ENCODE results near the gene EEF1B2. TPM values are rescaled to one million over a fixed set of nuclear protein-coding genes. Genes with fewer than 3 reads are reported as not detected.

The EEF1B2 gene
- total RNA-seq, 1 experiment from 2014 or later, result 611 TPM

DNA sequence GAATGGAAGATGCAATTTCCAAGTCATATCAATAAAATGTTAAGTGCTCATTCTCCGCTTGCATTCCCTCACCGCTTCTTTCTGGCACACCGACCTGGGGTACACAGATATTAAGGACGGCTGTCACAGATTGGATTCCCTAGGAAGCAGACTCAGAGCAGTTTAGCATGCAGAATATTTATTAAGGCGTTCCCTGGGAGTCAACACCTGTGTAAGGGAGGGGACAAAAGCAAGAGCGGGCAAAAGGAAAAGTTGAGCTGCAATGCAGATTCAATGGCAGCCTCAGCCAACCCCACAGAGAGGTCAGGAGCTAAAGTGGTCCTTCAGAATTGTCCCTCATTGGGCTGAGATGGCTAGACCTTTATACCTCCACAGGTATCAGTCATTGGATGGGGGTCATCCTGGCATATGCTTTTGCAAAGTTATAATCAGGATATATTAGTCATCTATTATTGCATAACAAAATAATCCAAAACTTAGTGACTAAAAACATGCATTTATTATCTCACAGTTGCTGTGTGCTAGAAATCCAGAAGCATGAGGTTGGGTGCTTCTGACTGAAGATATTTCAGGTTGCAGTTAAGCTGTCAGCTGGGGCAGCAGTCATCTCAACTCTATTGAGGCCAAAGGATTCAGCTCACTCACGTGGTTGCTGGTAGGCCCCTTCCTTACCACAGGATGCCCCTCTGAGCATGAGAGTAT, 46.7 kb upstream of the EEF1B2 start:
- ChIA-PET CTCF (interaction anchor here (2.2 kb wide), 1 partner anchor 109 kb away, joined by 6 read pairs; no protein-coding TSS in a partner anchor), POLR2A (no interaction called here)
- peaks cover 26% of the 10 kb centered on the region for H3K36me3 Mint-ChIP-seq
- no peak for DNase-seq (ENCODE audit: low spot score)
- no peak for ATAC-seq
- peaks cover 15% of the 10 kb centered on the region for H3K9me3 Mint-ChIP-seq
- H3K4me1 Mint-ChIP-seq, result no peaks in the 10 kb centered on the region
- H3K27me3 Mint-ChIP-seq (ENCODE audit: low read depth), result no peaks in the 10 kb centered on the region
- TF ChIP-seq, protein P1, sequence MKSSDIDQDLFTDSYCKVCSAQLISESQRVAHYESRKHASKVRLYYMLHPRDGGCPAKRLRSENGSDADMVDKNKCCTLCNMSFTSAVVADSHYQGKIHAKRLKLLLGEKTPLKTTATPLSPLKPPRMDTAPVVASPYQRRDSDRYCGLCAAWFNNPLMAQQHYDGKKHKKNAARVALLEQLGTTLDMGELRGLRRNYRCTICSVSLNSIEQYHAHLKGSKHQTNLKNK (CRISPR knock-in tag; IDR thresholded peaks at IDR 0.05), result no peak
- TF ChIP-seq E2F4 (CRISPR knock-in tag; IDR thresholded peaks at IDR 0.05; ENCODE audit: borderline replicate concordance, low read depth) (no peak), CREM (CRISPR knock-in tag; IDR thresholded peaks at IDR 0.05) (no peak), NFYB (CRISPR knock-in tag; conservative IDR thresholded peaks at IDR 0.05; ENCODE audit: low read depth) (no peak), ZBTB43 (CRISPR knock-in tag; IDR thresholded peaks at IDR 0.05) (no peak), ATF2 (CRISPR knock-in tag; IDR thresholded peaks at IDR 0.05; ENCODE audit: borderline replicate concordance, low read depth) (no peak), CREB1 (CRISPR knock-in tag; IDR thresholded peaks at IDR 0.05) (no peak), ZBTB21 (CRISPR knock-in tag; IDR thresholded peaks at IDR 0.05; ENCODE audit: borderline replicate concordance) (no peak), FOXP1 (CRISPR knock-in tag; IDR thresholded peaks at IDR 0.05; ENCODE audit: borderline replicate concordance) (no peak), HMGA2 (CRISPR knock-in tag; IDR thresholded peaks at IDR 0.05) (no peak), GABPB1 (CRISPR knock-in tag; IDR thresholded peaks at IDR 0.05) (no peak)
- H3K27ac Mint-ChIP-seq, result no peak overlapping the region
- H3K4me3 Mint-ChIP-seq, result no peak overlapping the region

DNA sequence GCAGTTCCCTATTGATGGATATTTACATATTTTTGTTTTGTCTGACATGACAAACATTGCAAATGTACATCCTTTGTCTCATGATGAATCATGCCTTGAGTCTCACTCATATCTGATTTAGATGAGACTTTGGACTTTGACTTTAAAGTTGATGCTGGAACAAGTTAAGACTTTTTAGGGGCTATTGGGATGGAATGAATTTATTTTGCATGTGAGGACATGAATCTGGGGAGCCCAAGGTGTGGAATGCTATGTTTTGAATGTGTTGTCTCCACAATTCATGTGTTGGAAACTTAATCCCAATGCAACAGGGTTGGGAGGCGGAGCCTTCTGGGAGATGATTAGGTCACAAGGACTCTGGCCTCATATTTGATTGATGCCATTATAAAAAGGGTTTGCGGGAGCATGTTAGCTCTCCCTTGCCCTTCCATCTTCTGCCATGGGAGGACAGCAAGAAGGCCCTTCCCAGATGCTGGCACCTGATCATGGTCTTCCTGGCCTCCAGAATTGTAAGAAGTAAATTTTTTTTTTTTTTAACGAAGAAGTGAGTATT, 44.6 kb upstream of the EEF1B2 start:
- Mint-ChIP-seq H3K27me3 (ENCODE audit: low read depth) (no peaks in the 10 kb centered on the region), H3K36me3 (peaks cover 31% of the 10 kb centered on the region), H3K9me3 (peaks cover 17% of the 10 kb centered on the region), H3K4me3 (no peak overlapping the region), H3K27ac (no peak overlapping the region), H3K4me1 (no peaks in the 10 kb centered on the region)
- ATAC-seq (no peak), DNase-seq (ENCODE audit: low spot score) (no peak)
- ChIA-PET POLR2A (no interaction called here), CTCF (no interaction called here)
- TF ChIP-seq HMGXB4 (CRISPR knock-in tag; IDR thresholded peaks at IDR 0.05), result no peak
- no peak for TF ChIP-seq AFF4 (CRISPR knock-in tag; IDR thresholded peaks at IDR 0.05; ENCODE audit: borderline replicate concordance)
- TF ChIP-seq, protein P2, sequence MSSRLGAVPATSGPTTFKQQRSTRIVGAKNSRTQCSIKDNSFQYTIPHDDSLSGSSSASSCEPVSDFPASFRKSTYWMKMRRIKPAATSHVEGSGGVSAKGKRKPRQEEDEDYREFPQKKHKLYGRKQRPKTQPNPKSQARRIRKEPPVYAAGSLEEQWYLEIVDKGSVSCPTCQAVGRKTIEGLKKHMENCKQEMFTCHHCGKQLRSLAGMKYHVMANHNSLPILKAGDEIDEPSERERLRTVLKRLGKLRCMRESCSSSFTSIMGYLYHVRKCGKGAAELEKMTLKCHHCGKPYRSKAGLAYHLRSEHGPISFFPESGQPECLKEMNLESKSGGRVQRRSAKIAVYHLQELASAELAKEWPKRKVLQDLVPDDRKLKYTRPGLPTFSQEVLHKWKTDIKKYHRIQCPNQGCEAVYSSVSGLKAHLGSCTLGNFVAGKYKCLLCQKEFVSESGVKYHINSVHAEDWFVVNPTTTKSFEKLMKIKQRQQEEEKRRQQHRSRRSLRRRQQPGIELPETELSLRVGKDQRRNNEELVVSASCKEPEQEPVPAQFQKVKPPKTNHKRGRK (CRISPR knock-in tag; IDR thresholded peaks at IDR 0.05; ENCODE audit: borderline replicate concordance), result no peak
- TF ChIP-seq ATF2 (CRISPR knock-in tag; IDR thresholded peaks at IDR 0.05; ENCODE audit: borderline replicate concordance, low read depth), result no peak
- no peak for TF ChIP-seq CBFB (CRISPR knock-in tag; IDR thresholded peaks at IDR 0.05; ENCODE audit: low read depth)
- no peak for TF ChIP-seq NFE2L1 (CRISPR knock-in tag; IDR thresholded peaks at IDR 0.05)

All from WTC11 (cell line).